Hepatocyte (in vitro differentiated cells): Measurements from ENCODE around the gene DHRS2. TPM values are rescaled to one million over a fixed set of nuclear protein-coding genes. Genes with fewer than 3 reads are reported as not detected.

Experiments used
- DNase-seq: peaks from one replicate; pipeline ENCODE4 v3.0.0-alpha.2; 2016; ENCODE audit warnings: low spot score
- H2AFZ ChIP-seq: fragments of 200-600 bp; sonication (generic); 2 replicates; pipeline ENCODE4 v1.6.0; 2016; ENCODE audit warnings: antibody characterized with exemption, mild to moderate bottlenecking
- H3K27ac ChIP-seq: fragments of 200-600 bp; sonication (generic); 2 replicates; pipeline ENCODE4 v1.5.1; 2016; ENCODE audit warnings: mild to moderate bottlenecking
- H3K27me3 ChIP-seq: fragments of 200-600 bp; sonication (generic); 2 replicates; pipeline ENCODE4 v1.6.1; 2016
- H3K36me3 ChIP-seq: fragments of 200-600 bp; sonication (generic); replicated peaks from 2 replicates; pipeline ENCODE4 v1.5.1; 2016; ENCODE audit warnings: low read depth; ENCODE audit not compliant: insufficient read depth
- H3K4me1 ChIP-seq: fragments of 200-600 bp; sonication (generic); 2 replicates; pipeline ENCODE4 v1.5.1; 2016; ENCODE audit warnings: mild to moderate bottlenecking, moderate library complexity; ENCODE audit not compliant: insufficient read depth
- H3K4me2 ChIP-seq: fragments of 200-600 bp; sonication (generic); 2 replicates; pipeline ENCODE4 v1.6.0; 2016
- H3K4me3 ChIP-seq: fragments of 200-600 bp; sonication (generic); 2 replicates; pipeline ENCODE4 v1.5.1; 2016; ENCODE audit warnings: mild to moderate bottlenecking
- H3K79me2 ChIP-seq: fragments of 200-600 bp; sonication (generic); 2 replicates; pipeline ENCODE4 v1.6.0; 2017; ENCODE audit warnings: mild to moderate bottlenecking
- H3K9me2 ChIP-seq: fragments of 200-600 bp; sonication (generic); replicated peaks from 2 replicates; pipeline ENCODE4 v1.6.0; 2017; ENCODE audit warnings: mild to moderate bottlenecking; ENCODE audit not compliant: insufficient read depth
- H3K9me3 ChIP-seq: fragments of 200-600 bp; sonication (generic); 2 replicates; pipeline ENCODE4 v1.5.1; 2016; ENCODE audit warnings: low read depth, mild to moderate bottlenecking
- H4K20me1 ChIP-seq: fragments of 200-600 bp; sonication (generic); 2 replicates; pipeline ENCODE4 v1.6.0; 2016; ENCODE audit warnings: mild to moderate bottlenecking; ENCODE audit not compliant: insufficient read depth, poor library complexity, severe bottlenecking
- CTCF ChIP-seq: fragments of 200-600 bp; sonication (generic); IDR thresholded peaks from 2 replicates; pipeline ENCODE4 v1.5.1; 2016; ENCODE audit warnings: antibody characterized with exemption, mild to moderate bottlenecking; ENCODE audit not compliant: poor library complexity
- EZH2 ChIP-seq: fragments of 200-600 bp; sonication (generic); IDR thresholded peaks from 2 replicates; pipeline ENCODE4 v1.6.1; 2016; ENCODE audit warnings: antibody characterized with exemption, mild to moderate bottlenecking, borderline replicate concordance
- EZH2phosphoT487 ChIP-seq: fragments of 200-600 bp; sonication (generic); IDR thresholded peaks from one replicate; pipeline ENCODE4 v1.6.1; 2018; ENCODE audit warnings: antibody characterized with exemption, mild to moderate bottlenecking, low read depth, moderate library complexity; ENCODE audit not compliant: unreplicated experiment, severe bottlenecking
- WGBS: methylation state at CpG from one replicate; pipeline ENCODE4 v1.1.6; 2016; ENCODE audit warnings: low lambda C conversion rate; ENCODE audit errors: missing lambda C conversion rate; 5-methylcytosine and 5-hydroxymethylcytosine counted together
- polyA plus RNA-seq: library from polyadenylated mRNA; unstranded; fragments of >200 nt; fragmentation: Nextera tagmentation; extraction: Ambion mirVana; gene quantifications from 2 replicates; pipeline ENCODE4 v1.2.1, GENCODE V29; 2016
- total RNA-seq: library from RNA; depleted of rRNA; stranded (reverse); fragments of >200 nt; gene quantifications from 2 replicates; pipeline ENCODE4 v1.2.3, GENCODE V29; 2014

Gene DHRS2
- total and polyA plus RNA-seq, 2 experiments from 2014 or later, result 10.4 to 14.2 TPM

- DNase-seq, result no peak
- Histone ChIP-seq H3K4me2 (no peak overlapping the region), H3K9me3 (no peaks in the 10 kb centered on the region), H3K27me3 (no peaks in the 10 kb centered on the region), H3K4me1 (peaks cover 4% of the 10 kb centered on the region), H3K4me3 (no peak overlapping the region), H2AFZ (no peak overlapping the region), H3K9me2 (no peaks in the 10 kb centered on the region), H4K20me1 (no peaks in the 10 kb centered on the region), H3K36me3 (no peaks in the 10 kb centered on the region), H3K27ac (no peak overlapping the region), H3K79me2 (no peaks in the 10 kb centered on the region)
- 93% methylated on average over 5 of the region's 5 CpGs for WGBS
- TF ChIP-seq EZH2phosphoT487 (no peak), EZH2 (no peak), CTCF (no peak)
These were observed 33.3 kb downstream of the DHRS2 start for GRCh38 chr14:23669441-23669840.

GRCh38 chr14:23670481-23670880, 34.3 kb downstream of the DHRS2 start:
- no peaks in the 10 kb centered on the region for H3K9me3 ChIP-seq
- H2AFZ ChIP-seq, result no peak overlapping the region
- no peak for TF ChIP-seq EZH2phosphoT487
- TF ChIP-seq EZH2, result no peak
- no peak for TF ChIP-seq CTCF
- H3K4me1 ChIP-seq, result no peaks in the 10 kb centered on the region
- no peaks in the 10 kb centered on the region for H3K9me2 ChIP-seq
- no peak overlapping the region for H3K4me3 ChIP-seq
- no peaks in the 10 kb centered on the region for H3K79me2 ChIP-seq
- H4K20me1 ChIP-seq, result no peaks in the 10 kb centered on the region
- WGBS, result 65% methylated on average over 3 of the region's 3 CpGs
- H3K36me3 ChIP-seq, result no peaks in the 10 kb centered on the region
- DNase-seq, result no peak
- H3K27me3 ChIP-seq, result no peaks in the 10 kb centered on the region
- no peak overlapping the region for H3K4me2 ChIP-seq
- H3K27ac ChIP-seq, result no peak overlapping the region

GRCh38 chr14:23672200-23672599, 36.0 kb downstream of the DHRS2 start:
- Histone ChIP-seq H4K20me1 (no peaks in the 10 kb centered on the region), H3K9me2 (no peaks in the 10 kb centered on the region), H3K36me3 (no peaks in the 10 kb centered on the region), H3K4me2 (no peak overlapping the region), H3K27ac (no peak overlapping the region), H3K27me3 (no peaks in the 10 kb centered on the region), H2AFZ (no peak overlapping the region), H3K79me2 (no peaks in the 10 kb centered on the region), H3K9me3 (no peaks in the 10 kb centered on the region), H3K4me3 (no peak overlapping the region), H3K4me1 (no peaks in the 10 kb centered on the region)
- TF ChIP-seq EZH2phosphoT487 (no peak), EZH2 (no peak), CTCF (no peak)
- WGBS, result 78% methylated on average over 1 of the region's 1 CpG
- DNase-seq, result no peak

- TF ChIP-seq CTCF (no peak), EZH2phosphoT487 (no peak), EZH2 (no peak)
- Histone ChIP-seq H2AFZ (no peak overlapping the region), H3K4me1 (no peaks in the 10 kb centered on the region), H4K20me1 (no peaks in the 10 kb centered on the region), H3K4me2 (no peak overlapping the region), H3K36me3 (no peaks in the 10 kb centered on the region), H3K4me3 (no peak overlapping the region), H3K79me2 (no peaks in the 10 kb centered on the region), H3K9me2 (no peaks in the 10 kb centered on the region), H3K9me3 (no peaks in the 10 kb centered on the region), H3K27me3 (no peaks in the 10 kb centered on the region), H3K27ac (no peak overlapping the region)
- DNase-seq, result no peak
- WGBS, result 61% methylated on average over 2 of the region's 2 CpGs
These were observed 39.2 kb downstream of the DHRS2 start for GRCh38 chr14:23675337-23675736.
